ENCODE results near the gene CCDC141.

GRCh38 chr2:178899656-178900055 lies 150.3 kb downstream of the CCDC141 start:
- no peak for TF ChIP-seq CTCF (IDR thresholded peaks at IDR 0.05)
- no peak for TF ChIP-seq POLR2A (IDR thresholded peaks at IDR 0.05)
